A673 (cell line): ENCODE measurements around the gene GPAM.

Experiments
- CTCF ChIP-seq: fragments of 300-800, 200-600 bp; sonication (generic); conservative IDR thresholded peaks from 2 replicates; pipeline ENCODE4 v1.5.1; 2017; ENCODE audit warnings: low read depth, mild to moderate bottlenecking, antibody characterized with exemption, low read length, moderate library complexity, mixed read lengths
- EZH2 ChIP-seq: fragments of 200-600 bp; sonication (generic); IDR thresholded peaks from 2 replicates; pipeline ENCODE4 v1.6.1; 2017; ENCODE audit warnings: borderline replicate concordance, low read depth, mild to moderate bottlenecking, mixed read lengths, antibody characterized with exemption, low read length; ENCODE audit not compliant: poor library complexity, severe bottlenecking

GRCh38 chr10:112126172-112126571, 57.4 kb downstream of the GPAM start:
- no peak for TF ChIP-seq CTCF
- no peak for TF ChIP-seq EZH2
